HG03064 (cell line): Measurements from ENCODE around the gene RBP4.
"Not testable (repeated sequence)": the region's sequence is repeated elsewhere in the genome, so short reads cannot be mapped to it uniquely, and the experiment has no call there.

Source experiments
- ATAC-seq: cut with Tn5 transposase; IDR thresholded peaks from one replicate; pipeline ENCODE4 v1.9.1; 2021; ENCODE audit warnings: low read depth; ENCODE audit not compliant: unreplicated experiment

The RBP4 gene

GRCh38 chr10:93567277-93568104, 33.5 kb downstream of the RBP4 start:
- ATAC-seq: no peak

GRCh38 chr10:93566435-93567276, 34.4 kb downstream of the RBP4 start, which contains the start of gene FFAR4:
Gene FFAR4 (plus strand): TSS chr10:93566665. CDS start chr10:93566721, 56 bp downstream.
- no peak for ATAC-seq

GRCh38 chr10:93565446-93565845, 35.6 kb downstream of the RBP4 start:
- no peak for ATAC-seq

- no peak for ATAC-seq
Observed at GRCh38 chr10:93560541-93560940, 40.5 kb downstream of the RBP4 start.

GRCh38 chr10:93559490-93559889, 41.5 kb downstream of the RBP4 start:
- no peak for ATAC-seq

- ATAC-seq: no peak
Observed at GRCh38 chr10:93554760-93555432, 46.1 kb downstream of the RBP4 start.

- no peak for ATAC-seq
Observed at GRCh38 chr10:93554316-93554663, 46.7 kb downstream of the RBP4 start.

- no peak for ATAC-seq
Observed at GRCh38 chr10:93553482-93554315, 47.3 kb downstream of the RBP4 start.

- ATAC-seq: no peak
Observed at GRCh38 chr10:93552780-93553179, 48.3 kb downstream of the RBP4 start.

GRCh38 chr10:93550606-93551005, 50.4 kb downstream of the RBP4 start:
- no peak for ATAC-seq

- ATAC-seq: no peak
Observed at GRCh38 chr10:93548376-93549071, 52.5 kb downstream of the RBP4 start.

- ATAC-seq: no peak
Observed at GRCh38 chr10:93547522-93547921, 53.5 kb downstream of the RBP4 start.

GRCh38 chr10:93546995-93547394, 54.0 kb downstream of the RBP4 start:
- ATAC-seq: not testable (repeated sequence)

- ATAC-seq: no peak
Observed at GRCh38 chr10:93542358-93542791, 58.7 kb downstream of the RBP4 start.
